Neural cell (in vitro differentiated cells): ENCODE results near the gene SMIM1. TPM values are rescaled to one million over a fixed set of nuclear protein-coding genes. Genes with fewer than 3 reads are reported as not detected.

Experiments
- H2AFZ ChIP-seq: fragments of 200-600, 300-800 bp; sonication (generic), shearing (Covaris generic); 2 replicates; pipeline ENCODE4 v1.6.0; 2014; ENCODE audit warnings: low read depth, mild to moderate bottlenecking, antibody characterized with exemption, low read length, moderate library complexity
- H3F3A ChIP-seq: fragments of 200-600 bp; shearing (Covaris generic); 2 replicates; pipeline ENCODE4 v1.6.1; 2016; ENCODE audit warnings: mild to moderate bottlenecking, moderate library complexity, mixed read lengths, antibody characterized with exemption, low read length; ENCODE audit not compliant: insufficient read depth, poor library complexity, severe bottlenecking
- H3K27ac ChIP-seq: fragments of 200-600, 300-800 bp; sonication (generic), shearing (Covaris generic); 2 replicates; pipeline ENCODE4 v1.5.1; 2014; ENCODE audit warnings: mild to moderate bottlenecking, low read length, moderate library complexity
- H3K27me3 ChIP-seq: fragments of 300-800, 200-600 bp; sonication (generic), shearing (Covaris generic); 2 replicates; pipeline ENCODE4 v1.6.0; 2014; ENCODE audit warnings: mild to moderate bottlenecking, low read depth, low read length, moderate library complexity; ENCODE audit not compliant: insufficient read depth
- H3K36me3 ChIP-seq: fragments of 300-800, 200-600 bp; sonication (generic), shearing (Covaris generic); 2 replicates; pipeline ENCODE4 v1.5.1; 2014; ENCODE audit warnings: mild to moderate bottlenecking, antibody characterized with exemption, low read length, moderate library complexity; ENCODE audit not compliant: insufficient read depth
- H3K4me2 ChIP-seq: fragments of 300-800, 200-600 bp; sonication (generic), shearing (Covaris generic); 2 replicates; pipeline ENCODE4 v1.6.0; 2014; ENCODE audit warnings: mild to moderate bottlenecking, low read length
- H3K4me3 ChIP-seq: fragments of 300-800, 200-600 bp; sonication (generic), shearing (Covaris generic); 2 replicates; pipeline ENCODE4 v1.5.1; 2014; ENCODE audit warnings: mild to moderate bottlenecking, low read length, moderate library complexity
- H3K79me2 ChIP-seq: fragments of 200-600 bp; shearing (Covaris generic); replicated peaks from 2 replicates; pipeline ENCODE4 v1.6.0; 2014; ENCODE audit warnings: mild to moderate bottlenecking, low read length, moderate library complexity; ENCODE audit not compliant: insufficient read depth
- H3K9ac ChIP-seq: fragments of 300-800, 200-600 bp; sonication (generic), shearing (Covaris generic); 2 replicates; pipeline ENCODE4 v1.6.1; 2016; ENCODE audit warnings: mild to moderate bottlenecking, low read length, mixed read lengths
- H3K9me2 ChIP-seq: fragments of 200-600 bp; shearing (Covaris generic); 2 replicates; pipeline ENCODE4 v1.6.1; 2016; ENCODE audit warnings: mild to moderate bottlenecking, low read length, mixed read lengths; ENCODE audit not compliant: insufficient read depth
- H3K9me3 ChIP-seq: fragments of 200-600, 300-800 bp; sonication (generic), shearing (Covaris generic); 2 replicates; pipeline ENCODE4 v1.6.1; 2016; ENCODE audit warnings: mild to moderate bottlenecking, mixed run types, low read length, moderate library complexity, mixed read lengths
- H4K20me1 ChIP-seq: fragments of 200-600 bp; shearing (Covaris generic); 2 replicates; pipeline ENCODE4 v1.6.1; 2016; ENCODE audit warnings: mild to moderate bottlenecking, mixed run types; ENCODE audit not compliant: insufficient read depth
- EP300 ChIP-seq: fragments of 450-650 bp; conservative IDR thresholded peaks from 2 replicates; pipeline ENCODE4 v1.6.1; 2014; ENCODE audit warnings: antibody characterized with exemption, mild to moderate bottlenecking, moderate library complexity; ENCODE audit not compliant: poor library complexity, severe bottlenecking
- EZH2 ChIP-seq: fragments of 200-600, 300-800 bp; shearing (Covaris generic), sonication (generic); IDR thresholded peaks from 2 replicates; pipeline ENCODE4 v1.6.1; 2014; ENCODE audit warnings: antibody characterized with exemption, low read length, borderline replicate concordance, mild to moderate bottlenecking; ENCODE audit not compliant: insufficient read depth, poor library complexity, severe bottlenecking
- MXI1 ChIP-seq: fragments of 450-650 bp; conservative IDR thresholded peaks from 2 replicates; pipeline ENCODE4 v1.6.1; 2014; ENCODE audit warnings: antibody characterized with exemption, mild to moderate bottlenecking; ENCODE audit not compliant: poor library complexity, severe bottlenecking
- POLR2AphosphoS5 ChIP-seq: IDR thresholded peaks from 2 replicates; pipeline ENCODE4 v1.6.1; 2012
- RAD21 ChIP-seq: fragments of 450-650 bp; conservative IDR thresholded peaks from 2 replicates; pipeline ENCODE4 v1.6.1; 2014; ENCODE audit warnings: antibody characterized with exemption, mild to moderate bottlenecking, moderate library complexity
- REST ChIP-seq: IDR thresholded peaks from 2 replicates; pipeline ENCODE4 v1.6.1; 2012; ENCODE audit warnings: borderline replicate concordance
- SMC3 ChIP-seq: fragments of 450-650 bp; conservative IDR thresholded peaks from 2 replicates; pipeline ENCODE4 v1.6.1; 2014; ENCODE audit warnings: antibody characterized with exemption, mild to moderate bottlenecking, moderate library complexity; ENCODE audit not compliant: poor library complexity
- TAF1 ChIP-seq: IDR thresholded peaks from 2 replicates; pipeline ENCODE4 v1.6.1; 2012; ENCODE audit warnings: low read depth
- polyA plus RNA-seq: library from polyadenylated mRNA; depleted of rRNA; stranded (reverse); fragments of >200 nt; gene quantifications from 2 replicates; pipeline ENCODE4 v1.2.3, GENCODE V29; 2014
- TF ChIP-seq, protein P1 (sequence below): fragments of 450-650 bp; IDR thresholded peaks from 2 replicates; pipeline ENCODE4 v1.5.1; 2014; ENCODE audit warnings: antibody characterized with exemption, mild to moderate bottlenecking, moderate library complexity; ENCODE audit not compliant: poor library complexity, severe bottlenecking

The SMIM1 gene
- polyA plus RNA-seq, 1 donor from 2014 or later: not detected

DNA sequence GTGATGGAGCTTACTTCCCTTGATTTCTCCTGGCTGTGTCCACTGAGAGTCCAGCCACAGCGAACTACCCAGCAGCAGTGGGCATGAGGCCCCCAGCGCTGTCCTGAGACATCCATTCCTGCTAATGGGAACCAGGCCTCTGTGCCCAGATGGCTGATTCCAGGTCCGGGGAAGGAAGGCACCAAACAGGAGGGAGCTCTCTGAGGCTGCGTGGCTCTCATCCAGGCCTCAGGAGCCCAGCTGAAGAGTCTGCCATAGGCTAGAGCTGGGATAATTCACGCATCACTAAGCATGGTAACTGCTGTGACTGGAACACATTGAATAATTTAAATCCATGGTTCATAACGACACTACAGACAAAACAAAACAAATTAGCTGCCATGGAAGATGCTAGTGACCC is 48.5 kb downstream of the SMIM1 start (continued):
- no peak for TF ChIP-seq TAF1

- no peaks in the 10 kb centered on the region for H3K36me3 ChIP-seq
- no peak overlapping the region for H3K4me2 ChIP-seq
- H4K20me1 ChIP-seq: no peaks in the 10 kb centered on the region
- no peaks in the 10 kb centered on the region for H3K9me3 ChIP-seq
- H3K9ac ChIP-seq: no peak overlapping the region
- no peak overlapping the region for H2AFZ ChIP-seq
- no peaks in the 10 kb centered on the region for H3K27me3 ChIP-seq
- H3F3A ChIP-seq: no peaks in the 10 kb centered on the region
- H3K27ac ChIP-seq: no peak overlapping the region
- H3K4me3 ChIP-seq: no peak overlapping the region
- no peak for TF ChIP-seq POLR2AphosphoS5
- TF ChIP-seq, protein P1, sequence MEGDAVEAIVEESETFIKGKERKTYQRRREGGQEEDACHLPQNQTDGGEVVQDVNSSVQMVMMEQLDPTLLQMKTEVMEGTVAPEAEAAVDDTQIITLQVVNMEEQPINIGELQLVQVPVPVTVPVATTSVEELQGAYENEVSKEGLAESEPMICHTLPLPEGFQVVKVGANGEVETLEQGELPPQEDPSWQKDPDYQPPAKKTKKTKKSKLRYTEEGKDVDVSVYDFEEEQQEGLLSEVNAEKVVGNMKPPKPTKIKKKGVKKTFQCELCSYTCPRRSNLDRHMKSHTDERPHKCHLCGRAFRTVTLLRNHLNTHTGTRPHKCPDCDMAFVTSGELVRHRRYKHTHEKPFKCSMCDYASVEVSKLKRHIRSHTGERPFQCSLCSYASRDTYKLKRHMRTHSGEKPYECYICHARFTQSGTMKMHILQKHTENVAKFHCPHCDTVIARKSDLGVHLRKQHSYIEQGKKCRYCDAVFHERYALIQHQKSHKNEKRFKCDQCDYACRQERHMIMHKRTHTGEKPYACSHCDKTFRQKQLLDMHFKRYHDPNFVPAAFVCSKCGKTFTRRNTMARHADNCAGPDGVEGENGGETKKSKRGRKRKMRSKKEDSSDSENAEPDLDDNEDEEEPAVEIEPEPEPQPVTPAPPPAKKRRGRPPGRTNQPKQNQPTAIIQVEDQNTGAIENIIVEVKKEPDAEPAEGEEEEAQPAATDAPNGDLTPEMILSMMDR: no peak
- no peak for TF ChIP-seq RAD21
- TF ChIP-seq SMC3: no peak
- TF ChIP-seq MXI1: no peak
- no peak for TF ChIP-seq EP300
- TF ChIP-seq REST: no peak
- TF ChIP-seq EZH2: no peak
- TF ChIP-seq TAF1: no peak
- no peaks in the 10 kb centered on the region for H3K9me2 ChIP-seq
- H3K79me2 ChIP-seq: no peaks in the 10 kb centered on the region
Observed at GRCh38 chr1:3821447-3821846, 48.9 kb downstream of the SMIM1 start.

DNA sequence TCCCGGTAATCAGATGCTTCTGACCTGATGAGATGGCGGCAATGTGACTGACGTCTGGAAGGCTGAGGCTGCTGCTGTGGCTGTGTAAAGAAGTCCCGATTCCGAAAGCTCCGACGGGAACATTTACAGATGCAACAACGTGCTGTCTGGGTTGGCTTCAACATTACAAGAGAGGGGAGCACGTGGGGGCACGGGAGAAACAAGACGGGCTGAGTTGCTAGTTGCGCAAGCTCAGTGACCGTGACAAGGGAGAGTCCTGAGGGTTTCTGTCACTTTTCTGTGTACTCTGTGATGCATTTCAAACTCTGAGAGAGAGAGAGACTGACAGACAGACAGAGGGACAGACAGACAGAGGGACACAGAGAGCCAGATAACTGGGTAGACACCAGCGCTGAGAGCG is 49.4 kb downstream of the SMIM1 start:
- Histone ChIP-seq H3K9me2 (no peaks in the 10 kb centered on the region), H3K9ac (no peak overlapping the region), H2AFZ (no peak overlapping the region), H3K9me3 (no peaks in the 10 kb centered on the region), H3K27ac (no peak overlapping the region), H4K20me1 (no peaks in the 10 kb centered on the region), H3K4me3 (no peak overlapping the region), H3F3A (no peaks in the 10 kb centered on the region), H3K4me2 (no peak overlapping the region), H3K79me2 (no peaks in the 10 kb centered on the region), H3K27me3 (no peaks in the 10 kb centered on the region), H3K36me3 (no peaks in the 10 kb centered on the region)
- TF ChIP-seq RAD21 (no peak), REST (no peak), POLR2AphosphoS5 (no peak), EP300 (no peak), EZH2 (no peak), SMC3 (no peak), TAF1 (no peak), MXI1 (no peak)
- TF ChIP-seq, protein P1: no peak
